ENCODE results near the gene C3. TPM values are rescaled to one million over a fixed set of nuclear protein-coding genes. Genes with fewer than 3 reads are reported as not detected.

The C3 gene
- total RNA-seq, 1 donor from 2014 or later = 1.5 TPM

DNA sequence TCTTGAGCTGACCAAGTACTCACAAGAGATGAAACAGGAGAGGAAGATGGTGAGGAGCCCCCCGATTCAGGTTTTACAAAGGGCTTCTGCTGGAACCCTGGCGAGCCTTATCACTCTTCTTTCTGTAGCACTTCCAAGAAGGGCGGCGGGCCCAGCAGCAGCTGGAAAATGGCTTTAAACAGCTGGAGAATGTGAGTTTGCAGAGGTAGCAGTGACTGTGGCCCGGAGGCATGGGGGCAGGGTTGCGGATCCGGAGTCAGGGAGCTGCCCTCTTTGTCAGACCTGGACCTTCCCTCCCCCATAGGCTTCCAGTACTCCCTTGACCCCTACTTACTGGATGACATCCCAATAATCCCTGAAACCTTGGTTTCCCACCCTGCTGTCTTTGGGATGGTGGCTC lies 22.6 kb upstream of the C3 start:
- Mint-ChIP-seq H3K4me1 (peaks cover 49% of the 10 kb centered on the region), H3K36me3 (peaks cover 10% of the 10 kb centered on the region), H3K27me3 (ENCODE audit: insufficient read depth, low read depth) (peaks cover 2% of the 10 kb centered on the region), H3K9me3 (no peaks in the 10 kb centered on the region), H3K4me3 (peak overlapping the region; percentile 62), H3K27ac (peak overlapping the region; percentile 92)
- no peak overlapping the region for H2AFZ ChIP-seq (replicated peaks)
- H3K36me3 ChIP-seq = peaks cover 3% of the 10 kb centered on the region
- no peaks in the 10 kb centered on the region for H3K9me3 ChIP-seq (ENCODE audit: low read depth)
- H3K4me2 ChIP-seq = peak overlapping the region; percentile 68
- H3K4me3 ChIP-seq = no peak overlapping the region
- peaks cover 56% of the 10 kb centered on the region for H3F3A ChIP-seq (ENCODE audit: low read depth)
- H3K9ac ChIP-seq = no peak overlapping the region
- TF ChIP-seq EZH2phosphoT487 (IDR thresholded peaks at IDR 0.05) = no peak
- no peak for TF ChIP-seq EZH2 (IDR thresholded peaks at IDR 0.05)
- TF ChIP-seq, protein P1, sequence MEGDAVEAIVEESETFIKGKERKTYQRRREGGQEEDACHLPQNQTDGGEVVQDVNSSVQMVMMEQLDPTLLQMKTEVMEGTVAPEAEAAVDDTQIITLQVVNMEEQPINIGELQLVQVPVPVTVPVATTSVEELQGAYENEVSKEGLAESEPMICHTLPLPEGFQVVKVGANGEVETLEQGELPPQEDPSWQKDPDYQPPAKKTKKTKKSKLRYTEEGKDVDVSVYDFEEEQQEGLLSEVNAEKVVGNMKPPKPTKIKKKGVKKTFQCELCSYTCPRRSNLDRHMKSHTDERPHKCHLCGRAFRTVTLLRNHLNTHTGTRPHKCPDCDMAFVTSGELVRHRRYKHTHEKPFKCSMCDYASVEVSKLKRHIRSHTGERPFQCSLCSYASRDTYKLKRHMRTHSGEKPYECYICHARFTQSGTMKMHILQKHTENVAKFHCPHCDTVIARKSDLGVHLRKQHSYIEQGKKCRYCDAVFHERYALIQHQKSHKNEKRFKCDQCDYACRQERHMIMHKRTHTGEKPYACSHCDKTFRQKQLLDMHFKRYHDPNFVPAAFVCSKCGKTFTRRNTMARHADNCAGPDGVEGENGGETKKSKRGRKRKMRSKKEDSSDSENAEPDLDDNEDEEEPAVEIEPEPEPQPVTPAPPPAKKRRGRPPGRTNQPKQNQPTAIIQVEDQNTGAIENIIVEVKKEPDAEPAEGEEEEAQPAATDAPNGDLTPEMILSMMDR (IDR thresholded peaks at IDR 0.05) = no peak
- H3K27me3 ChIP-seq = no peaks in the 10 kb centered on the region
- H3K4me1 ChIP-seq = peaks cover 47% of the 10 kb centered on the region
- peak overlapping the region; percentile 92 for H3K27ac ChIP-seq
- peak; percentile 36 for DNase-seq (ENCODE audit: low spot score)
- peaks cover 25% of the 10 kb centered on the region for H3K79me2 ChIP-seq (ENCODE audit: low read depth)
- H4K20me1 ChIP-seq (ENCODE audit: low read depth) = no peaks in the 10 kb centered on the region

DNA sequence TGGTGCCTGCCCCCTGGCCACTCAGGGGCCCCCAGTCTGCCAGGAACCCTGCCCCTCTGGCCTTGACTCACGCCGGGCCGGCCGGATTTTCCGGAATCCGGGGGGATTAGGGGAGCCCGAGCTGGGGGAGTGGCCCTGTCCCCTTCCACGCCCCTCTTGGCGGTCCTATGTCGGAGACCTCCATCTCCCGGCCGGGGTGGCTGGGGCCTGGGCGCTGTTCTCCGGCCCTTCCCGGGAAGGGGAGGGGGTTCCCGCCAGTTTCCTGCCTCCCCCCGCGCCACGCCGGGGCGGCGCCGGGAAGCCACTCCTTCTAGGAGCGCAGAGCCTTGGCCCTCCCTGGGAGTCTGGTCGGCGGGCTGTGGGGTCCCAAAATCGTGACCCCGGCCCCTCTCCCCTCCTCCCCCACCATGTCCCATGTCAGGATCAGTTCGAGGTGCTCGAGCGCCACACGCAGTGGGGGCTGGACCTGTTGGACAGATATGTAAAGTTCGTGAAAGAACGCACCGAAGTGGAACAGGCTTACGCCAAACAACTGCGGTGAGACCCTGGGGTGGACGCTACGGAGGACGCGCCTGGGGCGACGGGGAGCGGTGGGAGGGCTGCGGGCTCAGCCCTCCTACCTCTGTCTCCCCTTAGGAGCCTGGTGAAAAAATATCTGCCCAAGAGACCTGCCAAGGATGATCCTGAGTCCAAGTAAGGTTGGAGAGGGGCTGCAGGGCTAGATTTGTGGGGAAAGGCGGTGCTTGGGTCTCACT lies 20.3 kb upstream of the C3 start:
- Histone ChIP-seq H3F3A (ENCODE audit: low read depth) (peaks cover 68% of the 10 kb centered on the region), H3K4me2 (peak overlapping the region; percentile 81), H3K4me1 (peaks cover 53% of the 10 kb centered on the region), H3K4me3 (peak overlapping the region; percentile 80), H3K27me3 (no peaks in the 10 kb centered on the region), H3K9me3 (ENCODE audit: low read depth) (no peaks in the 10 kb centered on the region), H3K79me2 (ENCODE audit: low read depth) (peaks cover 32% of the 10 kb centered on the region), H4K20me1 (ENCODE audit: low read depth) (no peaks in the 10 kb centered on the region), H3K27ac (no peak overlapping the region), H2AFZ (replicated peaks) (peak overlapping the region; percentile 4), H3K9ac (no peak overlapping the region), H3K36me3 (no peaks in the 10 kb centered on the region)
- peak; percentile 89 for DNase-seq (ENCODE audit: low spot score)
- Mint-ChIP-seq H3K36me3 (peaks cover 10% of the 10 kb centered on the region), H3K9me3 (no peaks in the 10 kb centered on the region), H3K27ac (no peak overlapping the region), H3K27me3 (ENCODE audit: insufficient read depth, low read depth) (peaks cover 6% of the 10 kb centered on the region), H3K4me1 (peaks cover 61% of the 10 kb centered on the region), H3K4me3 (peak overlapping the region; percentile 89)
- no peak for TF ChIP-seq EZH2phosphoT487 (IDR thresholded peaks at IDR 0.05)
- TF ChIP-seq, protein P1 (IDR thresholded peaks at IDR 0.05) = no peak
- TF ChIP-seq EZH2 (IDR thresholded peaks at IDR 0.05) = peak; percentile 40

GRCh38 chr19:6739883-6740588 lies 19.6 kb upstream of the C3 start:
- peak overlapping the region; percentile 89 for H3K4me3 Mint-ChIP-seq
- Histone ChIP-seq H2AFZ (replicated peaks) (peak overlapping the region; percentile 13), H3K27ac (no peak overlapping the region), H3K27me3 (no peaks in the 10 kb centered on the region), H3K79me2 (ENCODE audit: low read depth) (peaks cover 33% of the 10 kb centered on the region), H3F3A (ENCODE audit: low read depth) (peaks cover 68% of the 10 kb centered on the region), H3K4me3 (peak overlapping the region; percentile 80), H3K9me3 (ENCODE audit: low read depth) (no peaks in the 10 kb centered on the region), H3K4me1 (peaks cover 53% of the 10 kb centered on the region), H4K20me1 (ENCODE audit: low read depth) (no peaks in the 10 kb centered on the region), H3K4me2 (peak overlapping the region; percentile 81), H3K36me3 (no peaks in the 10 kb centered on the region), H3K9ac (no peak overlapping the region)
- peaks cover 4% of the 10 kb centered on the region for H3K36me3 Mint-ChIP-seq
- DNase-seq (ENCODE audit: low spot score) = peak; percentile 74
- no peaks in the 10 kb centered on the region for H3K9me3 Mint-ChIP-seq
- H3K27me3 Mint-ChIP-seq (ENCODE audit: insufficient read depth, low read depth) = peaks cover 6% of the 10 kb centered on the region
- no peak overlapping the region for H3K27ac Mint-ChIP-seq
- TF ChIP-seq, protein P1 (IDR thresholded peaks at IDR 0.05) = no peak
- TF ChIP-seq EZH2 (IDR thresholded peaks at IDR 0.05) (no peak), EZH2phosphoT487 (IDR thresholded peaks at IDR 0.05) (no peak)
- peaks cover 58% of the 10 kb centered on the region for H3K4me1 Mint-ChIP-seq
